SH-SY5Y (cell line): ENCODE results near the gene SIX6.

Experiments
- GATA2 ChIP-seq: IDR thresholded peaks from 2 replicates; pipeline ENCODE4 v1.6.1; 2011; ENCODE audit warnings: mild to moderate bottlenecking, low read depth, low read length
- GATA3 ChIP-seq: IDR thresholded peaks from 2 replicates; pipeline ENCODE4 v1.6.1; 2011; ENCODE audit warnings: low read depth, mild to moderate bottlenecking, low read length, moderate library complexity

DNA sequence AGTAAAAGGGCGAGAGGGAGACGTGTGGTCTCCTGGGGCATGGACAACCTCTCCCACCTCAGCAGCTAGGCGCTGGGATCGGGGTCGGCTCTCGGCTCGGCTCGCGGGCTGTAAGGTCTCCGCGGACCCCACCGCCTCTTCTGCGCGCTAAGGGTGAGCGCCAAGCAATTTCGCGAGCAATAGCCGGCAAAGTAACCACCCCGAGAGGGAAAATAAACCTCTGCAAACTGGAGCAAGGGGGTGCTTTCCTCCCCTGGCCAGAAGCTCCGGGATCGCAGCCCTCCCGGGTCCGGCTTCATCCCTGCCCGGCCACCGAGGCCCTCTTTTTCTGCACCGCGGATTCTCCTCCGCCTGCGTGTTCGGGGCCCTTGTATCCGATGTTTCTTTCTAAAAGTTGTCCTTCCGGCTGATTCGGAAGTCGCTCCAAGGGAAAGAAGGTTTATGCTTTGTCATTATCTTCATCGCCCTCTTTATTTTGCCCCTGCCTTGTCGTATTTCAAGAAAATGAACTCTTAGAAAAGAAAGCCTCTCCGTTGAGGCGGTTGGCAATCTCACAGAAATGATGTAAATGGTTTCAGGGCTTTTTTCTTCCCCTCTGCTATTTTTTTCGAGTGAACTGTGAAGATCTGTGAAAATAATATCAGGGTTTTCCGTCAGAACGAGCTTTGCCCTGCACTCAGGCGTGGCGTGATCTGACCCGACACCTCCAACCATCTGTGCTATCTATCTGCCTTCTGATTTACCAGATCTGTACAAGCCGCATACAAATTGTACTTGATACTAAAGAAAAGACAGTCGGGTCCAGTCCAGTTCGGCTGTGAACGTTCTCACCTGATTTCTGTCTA, 1.7 kb upstream of the SIX6 start:
- TF ChIP-seq GATA2 (no peak), GATA3 (no peak)
